ENCODE results near the gene SLC35D1.

SLC35D1 gene

GRCh38 chr1:67053785-67054772 is at the start of gene SLC35D1:
TSS of gene SLC35D1 (minus strand) at chr1:67054148. CDS start at chr1:67054013, 135 bp downstream.
- Histone ChIP-seq H3K4me3 (ENCODE audit: low read depth, low read length) (peak within 1 kb of the TSS; percentile 91), H3K36me3 (replicated peaks) (no peaks in the 10 kb centered on the region), H3K27me3 (replicated peaks) (no peaks in the 10 kb centered on the region), H3K27ac (peak within 1 kb of the TSS; percentile 81)
- no peak for TF ChIP-seq CTCF (IDR thresholded peaks at IDR 0.05; ENCODE audit: low read depth, low read length, missing control alignments)
- in situ Hi-C loops (cut with HindIII; ENCODE audit: low pct_ligation_motif_present, low sequenced_read_pairs) = no loop called here
- peak; percentile 40 for DNase-seq

DNA sequence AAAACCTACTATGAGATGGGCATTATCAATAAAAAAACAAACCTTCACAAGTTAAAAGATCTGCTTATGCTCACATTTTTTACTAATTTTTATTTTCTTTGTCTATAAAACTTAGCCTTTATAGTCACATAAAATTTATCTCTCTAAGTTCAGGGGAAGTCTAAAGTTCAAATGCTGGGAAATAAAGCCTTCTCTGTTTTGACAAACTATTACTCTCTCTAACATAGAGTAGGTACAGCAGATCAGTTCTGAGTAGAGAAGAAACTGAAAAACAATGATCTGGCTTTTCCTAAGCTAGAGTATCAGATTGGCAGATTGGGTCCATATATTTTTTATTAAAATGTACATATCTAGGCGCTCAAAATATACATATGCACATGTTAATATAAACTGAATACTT is 49.6 kb upstream of the SLC35D1 start:
- in situ Hi-C loops (cut with HindIII; ENCODE audit: low pct_ligation_motif_present, low sequenced_read_pairs) = no loop called here
- Histone ChIP-seq H3K36me3 (replicated peaks) (no peaks in the 10 kb centered on the region), H3K27me3 (replicated peaks) (no peaks in the 10 kb centered on the region), H3K4me3 (ENCODE audit: low read depth, low read length) (no peak overlapping the region), H3K27ac (no peak overlapping the region)
- no peak for TF ChIP-seq CTCF (IDR thresholded peaks at IDR 0.05; ENCODE audit: low read depth, low read length, missing control alignments)
- no peak for DNase-seq

DNA sequence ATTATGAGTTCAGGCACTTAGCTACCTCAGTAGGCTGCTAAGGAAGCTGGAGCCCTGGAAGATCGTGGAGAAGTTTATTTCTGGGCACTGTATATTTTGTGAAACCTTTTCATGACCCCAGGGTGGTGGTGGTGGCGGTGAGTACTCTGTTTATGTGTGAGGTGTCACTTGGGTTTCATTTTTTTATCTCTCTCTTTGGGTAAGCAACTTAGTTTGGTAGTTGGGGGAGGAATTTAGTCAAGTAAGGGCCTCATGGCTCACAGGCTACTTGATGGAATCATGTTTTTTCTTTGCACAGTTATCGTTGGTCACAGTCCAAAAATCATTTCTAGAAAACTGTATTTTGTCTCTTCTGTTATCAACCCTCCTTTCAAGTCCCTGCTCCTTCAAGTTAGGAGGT is 46.9 kb upstream of the SLC35D1 start:
- in situ Hi-C loops (cut with HindIII; ENCODE audit: low pct_ligation_motif_present, low sequenced_read_pairs) = no loop called here
- TF ChIP-seq CTCF (IDR thresholded peaks at IDR 0.05; ENCODE audit: low read depth, low read length, missing control alignments) = no peak
- Histone ChIP-seq H3K27me3 (replicated peaks) (no peaks in the 10 kb centered on the region), H3K4me3 (ENCODE audit: low read depth, low read length) (no peak overlapping the region), H3K36me3 (replicated peaks) (no peaks in the 10 kb centered on the region), H3K27ac (no peak overlapping the region)
- DNase-seq = no peak

DNA sequence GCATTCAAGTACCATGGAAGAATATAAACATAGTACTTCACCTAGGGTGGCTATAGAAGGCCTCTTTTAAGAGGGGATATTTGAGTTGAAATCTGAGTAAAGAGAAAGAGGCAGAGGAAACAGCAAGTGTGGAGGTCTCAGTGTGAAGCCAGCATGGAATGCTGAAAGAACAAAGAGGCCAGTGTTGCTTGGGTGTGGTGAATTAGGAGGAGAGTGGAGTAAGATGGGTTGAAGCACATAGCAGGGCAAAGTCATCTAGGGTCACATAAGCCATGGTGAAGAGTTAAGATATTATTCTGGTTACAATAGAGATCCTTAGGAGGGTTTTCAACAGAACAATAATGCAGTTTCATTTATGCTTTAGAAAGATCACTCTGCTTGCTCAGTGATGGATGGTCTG is 43.4 kb upstream of the SLC35D1 start:
- Histone ChIP-seq H3K27ac (no peak overlapping the region), H3K4me3 (ENCODE audit: low read depth, low read length) (no peak overlapping the region), H3K27me3 (replicated peaks) (no peaks in the 10 kb centered on the region), H3K36me3 (replicated peaks) (no peaks in the 10 kb centered on the region)
- DNase-seq = no peak
- TF ChIP-seq CTCF (IDR thresholded peaks at IDR 0.05; ENCODE audit: low read depth, low read length, missing control alignments) = no peak
- in situ Hi-C loops (cut with HindIII; ENCODE audit: low pct_ligation_motif_present, low sequenced_read_pairs) = no loop called here

GRCh38 chr1:67094191-67094590 is 40.2 kb upstream of the SLC35D1 start:
- TF ChIP-seq CTCF (IDR thresholded peaks at IDR 0.05; ENCODE audit: low read depth, low read length, missing control alignments) = no peak
- H3K27me3 ChIP-seq (replicated peaks) = no peaks in the 10 kb centered on the region
- DNase-seq = no peak
- no peak overlapping the region for H3K4me3 ChIP-seq (ENCODE audit: low read depth, low read length)
- no peaks in the 10 kb centered on the region for H3K36me3 ChIP-seq (replicated peaks)
- H3K27ac ChIP-seq = no peak overlapping the region
- in situ Hi-C loops (cut with HindIII; ENCODE audit: low pct_ligation_motif_present, low sequenced_read_pairs) = no loop called here

Measured in brain microvascular endothelial cell (primary cell).